ENCODE data around the gene CCN2. TPM values are rescaled to one million over a fixed set of nuclear protein-coding genes. Genes with fewer than 3 reads are reported as not detected.

The CCN2 gene, protein sequence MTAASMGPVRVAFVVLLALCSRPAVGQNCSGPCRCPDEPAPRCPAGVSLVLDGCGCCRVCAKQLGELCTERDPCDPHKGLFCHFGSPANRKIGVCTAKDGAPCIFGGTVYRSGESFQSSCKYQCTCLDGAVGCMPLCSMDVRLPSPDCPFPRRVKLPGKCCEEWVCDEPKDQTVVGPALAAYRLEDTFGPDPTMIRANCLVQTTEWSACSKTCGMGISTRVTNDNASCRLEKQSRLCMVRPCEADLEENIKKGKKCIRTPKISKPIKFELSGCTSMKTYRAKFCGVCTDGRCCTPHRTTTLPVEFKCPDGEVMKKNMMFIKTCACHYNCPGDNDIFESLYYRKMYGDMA
- 10 to 100 TPM; 28.6 to 29.4 TPM for total RNA-seq
- polyA plus RNA-seq (2013, experiment 1 of 2), result 176 TPM
- 179 TPM for polyA plus RNA-seq (2013, experiment 2 of 2)
- long read RNA-seq, experiment 1, transcript CTGF-201 (5 exons, 2,339 nt), result major isoform, 9 of 17 reads
- long read RNA-seq, experiment 1, partial matches to known transcripts, result 4 of 17 reads
- long read RNA-seq, experiment 1, other reads (novel, unspliced or antisense), result 4 of 17 reads
- long read RNA-seq, experiment 2, transcript CTGF-201 (5 exons, 2,339 nt), result major isoform, 29 of 41 reads
- long read RNA-seq, experiment 2, partial matches to known transcripts, result 10 of 41 reads
- long read RNA-seq, experiment 2, other reads (novel, unspliced or antisense), result 2 of 41 reads
- long read RNA-seq, experiment 3, transcript CTGF-201 (5 exons, 2,339 nt), result major isoform, 508 of 534 reads
- long read RNA-seq, experiment 3, partial matches to known transcripts, result 11 of 534 reads
- long read RNA-seq, experiment 3, other reads (novel, unspliced or antisense), result 15 of 534 reads
- long read RNA-seq, experiment 4, partial matches to known transcripts, result 2 of 2 reads
- long read RNA-seq, experiment 4, other reads (novel, unspliced or antisense), result 0 of 2 reads

DNA sequence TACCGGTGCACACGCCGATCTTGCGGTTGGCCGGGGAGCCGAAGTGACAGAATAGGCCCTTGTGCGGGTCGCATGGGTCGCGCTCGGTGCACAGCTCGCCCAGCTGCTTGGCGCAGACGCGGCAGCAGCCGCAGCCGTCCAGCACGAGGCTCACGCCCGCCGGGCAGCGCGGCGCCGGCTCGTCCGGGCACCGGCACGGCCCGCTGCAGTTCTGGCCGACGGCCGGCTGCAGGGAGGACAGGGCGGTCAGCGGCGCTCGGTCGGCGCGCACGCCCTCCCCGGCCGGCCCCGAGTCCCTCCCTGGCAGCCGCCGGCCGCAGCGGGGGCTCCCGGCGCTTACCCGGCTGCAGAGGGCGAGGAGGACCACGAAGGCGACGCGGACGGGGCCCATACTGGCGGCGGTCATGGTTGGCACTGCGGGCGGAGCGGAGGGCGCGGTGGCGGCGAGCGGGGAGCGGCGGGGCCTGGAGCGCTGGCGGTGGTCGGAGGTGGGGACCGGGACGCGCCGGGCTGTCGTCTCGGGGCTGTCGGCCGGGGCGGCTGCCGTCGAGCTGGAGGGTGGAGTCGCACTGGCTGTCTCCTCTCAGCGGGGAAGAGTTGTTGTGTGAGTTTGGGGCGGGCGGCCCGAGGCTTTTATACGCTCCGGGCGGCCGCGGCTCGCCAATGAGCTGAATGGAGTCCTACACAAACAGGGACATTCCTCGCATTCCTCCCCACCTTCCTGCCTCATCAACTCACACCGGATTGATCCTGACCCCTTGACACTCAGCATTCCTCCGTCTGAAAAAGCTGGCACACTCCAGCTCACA lies at the start of gene CCN2:
Gene CCN2 (minus strand): TSS at position 606 of the 809 bp plus-strand sequence. CDS start 200 bp downstream, at position 406.
- Mint-ChIP-seq H3K4me1 (peaks cover 56% of the 10 kb centered on the region), H3K36me3 (ENCODE audit: low read depth) (peaks cover 20% of the 10 kb centered on the region), H3K4me3 (peak within 1 kb of the TSS; percentile 75), H3K27me3 (ENCODE audit: insufficient read depth) (no peaks in the 10 kb centered on the region), H3K9me3 (no peaks in the 10 kb centered on the region), H3K27ac (peak within 1 kb of the TSS; percentile 93)
- DNase-seq, result peak; percentile 98
- Histone ChIP-seq H3K4me3 (ENCODE audit: low read length) (peak within 1 kb of the TSS; percentile 81), H3K27ac (ENCODE audit: low read depth, low read length) (peak within 1 kb of the TSS; percentile 94), H3K9ac (ENCODE audit: extremely low read depth, low read length, poor library complexity, severe bottlenecking) (peak within 1 kb of the TSS; percentile 77), H3K36me3 (ENCODE audit: control insufficient read depth, insufficient read depth, low read length) (peaks cover 23% of the 10 kb centered on the region), H3K4me1 (ENCODE audit: control insufficient read depth, insufficient read depth, low read length) (peaks cover 10% of the 10 kb centered on the region), H3K27me3 (ENCODE audit: control insufficient read depth, insufficient read depth, low read length, poor library complexity, severe bottlenecking) (no peaks in the 10 kb centered on the region), H3K9me3 (ENCODE audit: control insufficient read depth, low read length) (no peaks in the 10 kb centered on the region)
- TF ChIP-seq, protein P1, sequence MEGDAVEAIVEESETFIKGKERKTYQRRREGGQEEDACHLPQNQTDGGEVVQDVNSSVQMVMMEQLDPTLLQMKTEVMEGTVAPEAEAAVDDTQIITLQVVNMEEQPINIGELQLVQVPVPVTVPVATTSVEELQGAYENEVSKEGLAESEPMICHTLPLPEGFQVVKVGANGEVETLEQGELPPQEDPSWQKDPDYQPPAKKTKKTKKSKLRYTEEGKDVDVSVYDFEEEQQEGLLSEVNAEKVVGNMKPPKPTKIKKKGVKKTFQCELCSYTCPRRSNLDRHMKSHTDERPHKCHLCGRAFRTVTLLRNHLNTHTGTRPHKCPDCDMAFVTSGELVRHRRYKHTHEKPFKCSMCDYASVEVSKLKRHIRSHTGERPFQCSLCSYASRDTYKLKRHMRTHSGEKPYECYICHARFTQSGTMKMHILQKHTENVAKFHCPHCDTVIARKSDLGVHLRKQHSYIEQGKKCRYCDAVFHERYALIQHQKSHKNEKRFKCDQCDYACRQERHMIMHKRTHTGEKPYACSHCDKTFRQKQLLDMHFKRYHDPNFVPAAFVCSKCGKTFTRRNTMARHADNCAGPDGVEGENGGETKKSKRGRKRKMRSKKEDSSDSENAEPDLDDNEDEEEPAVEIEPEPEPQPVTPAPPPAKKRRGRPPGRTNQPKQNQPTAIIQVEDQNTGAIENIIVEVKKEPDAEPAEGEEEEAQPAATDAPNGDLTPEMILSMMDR (conservative IDR thresholded peaks at IDR 0.05), result peak; percentile 49
- WGBS, 2 experiments (ENCODE audit: insufficient coverage in 1 of 2, insufficient read length in 1 of 2), result 0 to 1% methylated on average over 25 to 89 of the region's 97 CpGs

DNA sequence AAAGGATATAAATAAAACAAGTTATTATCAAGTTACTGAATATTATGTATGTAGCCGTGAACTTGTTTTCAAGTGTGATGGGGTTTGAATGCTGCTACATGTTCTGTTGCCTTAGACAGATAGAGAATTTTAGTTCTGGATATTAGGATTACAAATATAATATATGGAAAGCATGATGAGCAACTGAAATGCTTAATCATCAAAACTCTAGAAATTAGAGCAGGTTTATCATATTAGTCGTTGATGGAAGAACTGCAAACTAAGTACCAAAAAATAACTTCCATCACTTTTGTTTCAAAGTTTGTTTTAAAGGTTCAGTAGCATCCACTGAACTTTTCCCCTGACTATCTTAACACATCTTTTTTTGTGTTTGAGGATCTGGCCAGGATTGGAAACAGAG lies 49.1 kb upstream of the CCN2 start:
- Mint-ChIP-seq H3K9me3 (peaks cover 17% of the 10 kb centered on the region), H3K4me1 (no peaks in the 10 kb centered on the region), H3K27ac (no peak overlapping the region), H3K4me3 (no peak overlapping the region), H3K27me3 (ENCODE audit: insufficient read depth) (no peaks in the 10 kb centered on the region), H3K36me3 (ENCODE audit: low read depth) (peaks cover 6% of the 10 kb centered on the region)
- Histone ChIP-seq H3K27ac (ENCODE audit: low read depth, low read length) (no peak overlapping the region), H3K4me3 (ENCODE audit: low read length) (no peak overlapping the region), H3K9me3 (ENCODE audit: control insufficient read depth, low read length) (peaks cover 23% of the 10 kb centered on the region), H3K4me1 (ENCODE audit: control insufficient read depth, insufficient read depth, low read length) (no peaks in the 10 kb centered on the region), H3K9ac (ENCODE audit: extremely low read depth, low read length, poor library complexity, severe bottlenecking) (no peak overlapping the region), H3K36me3 (ENCODE audit: control insufficient read depth, insufficient read depth, low read length) (no peaks in the 10 kb centered on the region), H3K27me3 (ENCODE audit: control insufficient read depth, insufficient read depth, low read length, poor library complexity, severe bottlenecking) (no peaks in the 10 kb centered on the region)
- WGBS, 2 experiments (ENCODE audit: insufficient coverage in 1 of 2, insufficient read length in 1 of 2), result 100% methylated on average over 1 to 2 of the region's 2 CpGs
- TF ChIP-seq, protein P1 (conservative IDR thresholded peaks at IDR 0.05), result no peak
- no peak for DNase-seq

Data from endodermal cell (in vitro differentiated cells).